HCT116 (cell line): ENCODE results near the gene MYBL2. TPM values are rescaled to one million over a fixed set of nuclear protein-coding genes. Genes with fewer than 3 reads are reported as not detected.
A peak's percentile ranks its signal among the peaks of the same experiment; 100 is the strongest.

Experiments
- ATAC-seq: fragments of 200-7000 bp; cut with Tn5 transposase; 2 replicates; pipeline ENCODE4 v1.9.1; 2020; ENCODE audit warnings: mild to moderate bottlenecking, moderate library complexity
- BruUV-seq: library from RNA; stranded (reverse); fragments of 400-500 nt; replicated peaks from 2 replicates; lab custom pipeline; 2021; lab: Mats Ljungman, UMichigan
- CTCF ChIA-PET: fragments of 300-600 bp; sonication (Branson Sonifier 250); formaldehyde crosslinking; loops from one replicate; lab custom pipeline; 2021; ENCODE audit warnings: antibody characterized with exemption; lab: Charles Lee
- POLR2A ChIA-PET: fragments of 300-600, 350-600 bp; sonication (Branson Sonifier 250); formaldehyde crosslinking; loops from one replicate; lab custom pipeline; 2021; ENCODE audit warnings: antibody characterized with exemption; lab: Charles Lee
- RAD21 ChIA-PET, 2 experiments: fragments of 300-600 bp; sonication (Branson Sonifier 250); formaldehyde crosslinking; loops; one replicate each; lab custom pipeline; 2023; ENCODE audit warnings: low total read pairs in 2 of 2; ENCODE audit not compliant: uncharacterized antibody in 2 of 2, unreplicated experiment in 2 of 2, low non-redundant PET in 1 of 2; lab: Charles Lee
- DNase-seq: peaks from one replicate; pipeline ENCODE4 v3.0.0-alpha.2; 2010; ENCODE audit warnings: low read depth, low spot score
- H2AFZ ChIP-seq: fragments of 200-600 bp; shearing (Covaris generic), sonication (generic); 2 replicates; pipeline ENCODE4 v1.6.1; 2017; ENCODE audit warnings: low read depth, mixed run types, mixed read lengths, antibody characterized with exemption, low read length; ENCODE audit not compliant: poor library complexity, severe bottlenecking
- H3K27ac ChIP-seq: 2 replicates; pipeline ENCODE4 v1.5.1; 2012; ENCODE audit warnings: low read depth, low read length
- H3K27me3 ChIP-seq: fragments of 200-600 bp; sonication (generic); 2 replicates; pipeline ENCODE4 v1.6.1; 2016; ENCODE audit warnings: mixed run types, low read length, mixed read lengths; ENCODE audit not compliant: insufficient read depth
- H3K36me3 ChIP-seq, 2 experiments: fragments of 200-500 bp in 1 of 2; fragments of 200-600 bp in 1 of 2; sonication (Bioruptor generic) in 1 of 2; sonication (generic) in 1 of 2; 2 replicates each; pipeline versions ENCODE4 v1.5.1 to v1.6.1; 2014 to 2016; ENCODE audit warnings: low read length in 2 of 2, inconsistent platforms in 1 of 2, mixed read lengths in 1 of 2, mixed run types in 1 of 2; ENCODE audit not compliant: insufficient read depth in 2 of 2, control insufficient read depth in 1 of 2
- H3K4me1 ChIP-seq, 2 experiments: fragments of 200-600 bp in 1 of 2; sonication (generic) in 1 of 2; 2 replicates each; pipeline versions ENCODE4 v1.5.1 to v1.6.1; 2012 to 2017; ENCODE audit warnings: low read length in 2 of 2, inconsistent platforms in 1 of 2, mild to moderate bottlenecking in 1 of 2, mixed read lengths in 1 of 2, mixed run types in 1 of 2, moderate library complexity in 1 of 2; ENCODE audit not compliant: insufficient read depth in 2 of 2, control insufficient read depth in 1 of 2
- H3K4me2 ChIP-seq: fragments of 200-600 bp; sonication (generic); 2 replicates; pipeline ENCODE4 v1.6.1; 2017; ENCODE audit warnings: mixed run types, low read length, mixed read lengths
- H3K4me3 ChIP-seq, 2 experiments: fragments of 200-600 bp in 1 of 2; sonication (generic) in 1 of 2; replicated peaks in 1 of 2; 2 replicates each; pipeline ENCODE4 v1.5.1; 2011 to 2016; ENCODE audit warnings: low read length in 2 of 2, control low read depth in 1 of 2, low read depth in 1 of 2, mild to moderate bottlenecking in 1 of 2, mixed read lengths in 1 of 2, mixed run types in 1 of 2
- H3K79me2 ChIP-seq: fragments of 200-600 bp; sonication (generic); 2 replicates; pipeline ENCODE4 v1.6.1; 2017; ENCODE audit warnings: mild to moderate bottlenecking, mixed run types, low read length, moderate library complexity, mixed read lengths; ENCODE audit not compliant: insufficient read depth
- H3K9ac ChIP-seq: fragments of 200-600 bp; sonication (generic); 2 replicates; pipeline ENCODE4 v1.6.1; 2016; ENCODE audit warnings: low read length, mixed read lengths
- H3K9me2 ChIP-seq: fragments of 200-600 bp; sonication (generic), shearing (Covaris generic); 2 replicates; pipeline ENCODE4 v1.6.1; 2017; ENCODE audit warnings: mixed run types, mild to moderate bottlenecking, moderate library complexity; ENCODE audit not compliant: insufficient read depth
- H3K9me3 ChIP-seq, 2 experiments: fragments of 200-500 bp in 1 of 2; fragments of 200-600 bp in 1 of 2; sonication (Bioruptor generic) in 1 of 2; sonication (generic) in 1 of 2; 2 replicates each; pipeline ENCODE4 v1.6.1; 2014 to 2017; ENCODE audit warnings: low read length in 2 of 2, mixed read lengths in 2 of 2, inconsistent platforms in 1 of 2, low read depth in 1 of 2, mild to moderate bottlenecking in 1 of 2, mixed run types in 1 of 2, moderate library complexity in 1 of 2; ENCODE audit not compliant: control insufficient read depth in 1 of 2, insufficient read depth in 1 of 2
- H4K20me1 ChIP-seq: fragments of 200-600 bp; sonication (generic), shearing (Covaris generic); 2 replicates; pipeline ENCODE4 v1.6.1; 2017; ENCODE audit warnings: mixed run types, mild to moderate bottlenecking, moderate library complexity; ENCODE audit not compliant: insufficient read depth
- CEBPB ChIP-seq: IDR thresholded peaks from 2 replicates; pipeline ENCODE4 v1.6.1; 2012; ENCODE audit warnings: low read depth
- EZH2 ChIP-seq: fragments of 200-600 bp; sonication (generic); IDR thresholded peaks from 2 replicates; pipeline ENCODE4 v1.6.1; 2017; ENCODE audit warnings: antibody characterized with exemption, mixed run types
- EZH2phosphoT487 ChIP-seq: fragments of 200-600 bp; IDR thresholded peaks from 2 replicates; pipeline ENCODE4 v1.6.1; 2018; ENCODE audit warnings: antibody characterized with exemption, borderline replicate concordance
- POLR2A ChIP-seq: IDR thresholded peaks from 2 replicates; pipeline ENCODE4 v1.7.0; 2011; ENCODE audit warnings: borderline replicate concordance; ENCODE audit not compliant: insufficient read depth, insufficient read length; ENCODE audit errors: extremely low read depth
- RAD21 ChIP-seq: IDR thresholded peaks from 2 replicates; pipeline ENCODE4 v1.6.1; 2012; ENCODE audit warnings: low read depth, mild to moderate bottlenecking
- intact Hi-C: fragments of 100-400 bp; cut with micrococcal nuclease; formaldehyde crosslinking; loops from 2 replicates; pipeline ENCODE4 v1.10.0; 2022
- total RNA-seq: library from RNA; stranded (reverse); gene quantifications from one replicate; pipeline ENCODE4 v1.2.1, GENCODE V29; 2021; ENCODE audit not compliant: unreplicated experiment
- TF ChIP-seq, protein P1 (sequence below), 3 experiments: fragments of 200-600 bp in 1 of 3; sonication (generic) in 1 of 3; IDR thresholded peaks in 2 of 3; conservative IDR thresholded peaks in 1 of 3; 2 replicates each; pipeline ENCODE4 v1.5.1; 2012 to 2017; ENCODE audit warnings: low read depth in 2 of 3, low read length in 2 of 3, antibody characterized with exemption in 1 of 3, borderline replicate concordance in 1 of 3, control low read depth in 1 of 3, mild to moderate bottlenecking in 1 of 3, mixed read lengths in 1 of 3, mixed run types in 1 of 3, moderate library complexity in 1 of 3; ENCODE audit not compliant: insufficient read depth in 1 of 3
- TF ChIP-seq, protein P2 (sequence below): IDR thresholded peaks from 2 replicates; pipeline ENCODE4 v1.6.1; 2012; ENCODE audit warnings: low read depth

MYBL2 gene
- total RNA-seq, 1 experiment from 2014 or later, result 92.1 TPM

DNA sequence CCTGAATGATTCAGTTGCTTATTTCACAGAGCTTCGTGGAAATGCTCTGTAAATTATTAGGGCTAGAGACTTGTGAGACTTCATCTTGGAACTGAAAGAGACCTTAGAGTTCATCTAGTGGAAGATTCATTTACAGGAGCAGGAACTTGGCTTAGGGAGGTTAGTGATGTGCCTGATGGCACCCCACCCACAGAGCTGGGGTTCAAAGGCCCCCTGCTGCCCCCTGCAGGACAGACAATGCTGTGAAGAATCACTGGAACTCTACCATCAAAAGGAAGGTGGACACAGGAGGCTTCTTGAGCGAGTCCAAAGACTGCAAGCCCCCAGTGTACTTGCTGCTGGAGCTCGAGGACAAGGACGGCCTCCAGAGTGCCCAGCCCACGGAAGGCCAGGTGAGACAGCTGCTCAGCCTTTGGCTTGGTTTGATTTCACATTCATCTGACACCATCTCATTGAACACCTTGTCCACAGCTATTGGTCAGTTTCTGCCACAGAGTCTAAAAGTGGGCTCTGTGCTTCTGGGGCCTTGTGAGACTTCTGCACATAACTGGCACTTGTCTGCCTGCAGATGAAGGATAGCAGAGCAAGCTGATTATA, 25.1 kb downstream of the MYBL2 start:
- DNase-seq (peak; percentile 29), ATAC-seq (peak; percentile 91)
- Histone ChIP-seq H3K4me3 (no peak overlapping the region), H3K9me2 (no peaks in the 10 kb centered on the region), H3K4me1 (no peaks in the 10 kb centered on the region), H3K27me3 (no peaks in the 10 kb centered on the region), H2AFZ (no peak overlapping the region), H4K20me1 (no peaks in the 10 kb centered on the region), H3K4me2 (no peak overlapping the region), H3K36me3 (peaks cover 16 to 33% of the 10 kb centered on the region in 2 experiments), H3K9ac (no peak overlapping the region), H3K27ac (no peak overlapping the region), H3K79me2 (peaks cover 10% of the 10 kb centered on the region; the same call in 1 of the 2 replicates), H3K9me3 (no peaks in the 10 kb centered on the region)
- intact Hi-C loops, result loop anchor here (1.0 kb wide), 2 partner anchors 154 to 243 kb away; no protein-coding TSS in a partner anchor
- TF ChIP-seq, protein P1, sequence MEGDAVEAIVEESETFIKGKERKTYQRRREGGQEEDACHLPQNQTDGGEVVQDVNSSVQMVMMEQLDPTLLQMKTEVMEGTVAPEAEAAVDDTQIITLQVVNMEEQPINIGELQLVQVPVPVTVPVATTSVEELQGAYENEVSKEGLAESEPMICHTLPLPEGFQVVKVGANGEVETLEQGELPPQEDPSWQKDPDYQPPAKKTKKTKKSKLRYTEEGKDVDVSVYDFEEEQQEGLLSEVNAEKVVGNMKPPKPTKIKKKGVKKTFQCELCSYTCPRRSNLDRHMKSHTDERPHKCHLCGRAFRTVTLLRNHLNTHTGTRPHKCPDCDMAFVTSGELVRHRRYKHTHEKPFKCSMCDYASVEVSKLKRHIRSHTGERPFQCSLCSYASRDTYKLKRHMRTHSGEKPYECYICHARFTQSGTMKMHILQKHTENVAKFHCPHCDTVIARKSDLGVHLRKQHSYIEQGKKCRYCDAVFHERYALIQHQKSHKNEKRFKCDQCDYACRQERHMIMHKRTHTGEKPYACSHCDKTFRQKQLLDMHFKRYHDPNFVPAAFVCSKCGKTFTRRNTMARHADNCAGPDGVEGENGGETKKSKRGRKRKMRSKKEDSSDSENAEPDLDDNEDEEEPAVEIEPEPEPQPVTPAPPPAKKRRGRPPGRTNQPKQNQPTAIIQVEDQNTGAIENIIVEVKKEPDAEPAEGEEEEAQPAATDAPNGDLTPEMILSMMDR (IDR thresholded peaks at IDR 0.05 in 2 of 3, conservative IDR thresholded peaks at IDR 0.05 in 1 of 3; ENCODE audit: borderline replicate concordance in 1 of 3, insufficient read depth in 1 of 3, low read depth in 2 of 3, low read length in 2 of 3), result peak; percentile 60 to 79 (median 77)
- TF ChIP-seq, protein P2, sequence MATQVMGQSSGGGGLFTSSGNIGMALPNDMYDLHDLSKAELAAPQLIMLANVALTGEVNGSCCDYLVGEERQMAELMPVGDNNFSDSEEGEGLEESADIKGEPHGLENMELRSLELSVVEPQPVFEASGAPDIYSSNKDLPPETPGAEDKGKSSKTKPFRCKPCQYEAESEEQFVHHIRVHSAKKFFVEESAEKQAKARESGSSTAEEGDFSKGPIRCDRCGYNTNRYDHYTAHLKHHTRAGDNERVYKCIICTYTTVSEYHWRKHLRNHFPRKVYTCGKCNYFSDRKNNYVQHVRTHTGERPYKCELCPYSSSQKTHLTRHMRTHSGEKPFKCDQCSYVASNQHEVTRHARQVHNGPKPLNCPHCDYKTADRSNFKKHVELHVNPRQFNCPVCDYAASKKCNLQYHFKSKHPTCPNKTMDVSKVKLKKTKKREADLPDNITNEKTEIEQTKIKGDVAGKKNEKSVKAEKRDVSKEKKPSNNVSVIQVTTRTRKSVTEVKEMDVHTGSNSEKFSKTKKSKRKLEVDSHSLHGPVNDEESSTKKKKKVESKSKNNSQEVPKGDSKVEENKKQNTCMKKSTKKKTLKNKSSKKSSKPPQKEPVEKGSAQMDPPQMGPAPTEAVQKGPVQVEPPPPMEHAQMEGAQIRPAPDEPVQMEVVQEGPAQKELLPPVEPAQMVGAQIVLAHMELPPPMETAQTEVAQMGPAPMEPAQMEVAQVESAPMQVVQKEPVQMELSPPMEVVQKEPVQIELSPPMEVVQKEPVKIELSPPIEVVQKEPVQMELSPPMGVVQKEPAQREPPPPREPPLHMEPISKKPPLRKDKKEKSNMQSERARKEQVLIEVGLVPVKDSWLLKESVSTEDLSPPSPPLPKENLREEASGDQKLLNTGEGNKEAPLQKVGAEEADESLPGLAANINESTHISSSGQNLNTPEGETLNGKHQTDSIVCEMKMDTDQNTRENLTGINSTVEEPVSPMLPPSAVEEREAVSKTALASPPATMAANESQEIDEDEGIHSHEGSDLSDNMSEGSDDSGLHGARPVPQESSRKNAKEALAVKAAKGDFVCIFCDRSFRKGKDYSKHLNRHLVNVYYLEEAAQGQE, result no peak
- TF ChIP-seq EZH2 (no peak), RAD21 (peak; percentile 72), EZH2phosphoT487 (no peak), CEBPB (no peak), POLR2A (no peak)
- POLR2A ChIA-PET, result interaction anchor here (1.1 to 1.4 kb wide), 2 partner anchors 36 to 235 kb away, joined by 3 to 4 read pairs; partner anchors contain the start of gene SRSF6
- no TSS peak for BruUV-seq
- RAD21 ChIA-PET, result interaction anchor here (0.6 to 2.1 kb wide), 3 partner anchors 130 to 243 kb away, joined by 3 to 7 read pairs (median 6); no protein-coding TSS in a partner anchor
- CTCF ChIA-PET, result interaction anchor here (0.5 to 2.9 kb wide), 16 partner anchors 9 to 250 kb away, joined by 3 to 76 read pairs (median 3); partner anchors contain the start of genes IFT52 and SGK2
